ENCODE data around the gene C1QTNF4. TPM values are rescaled to one million over a fixed set of nuclear protein-coding genes. Genes with fewer than 3 reads are reported as not detected.

C1QTNF4 gene
- polyA plus RNA-seq, 3 donors: 6.8 to 14.3 (median 11.8) TPM

GRCh38 chr11:47603295-47603694 is 9.1 kb upstream of the C1QTNF4 start:
- no peak for DNase-seq

- DNase-seq: no peak
Observed at GRCh38 chr11:47599902-47600301, 5.7 kb upstream of the C1QTNF4 start.

- no peak for DNase-seq
Observed at GRCh38 chr11:47595967-47596366, 1.8 kb upstream of the C1QTNF4 start.

- DNase-seq: no peak
Observed at GRCh38 chr11:47595029-47595428, 818 bp upstream of the C1QTNF4 start.

GRCh38 chr11:47593492-47593933 is 698 bp downstream of the C1QTNF4 start:
- no peak for DNase-seq

GRCh38 chr11:47592970-47593369 is 1.2 kb downstream of the C1QTNF4 start:
- no peak for DNase-seq

GRCh38 chr11:47592251-47592650 is 2.0 kb downstream of the C1QTNF4 start:
- DNase-seq: no peak

GRCh38 chr11:47591764-47592163 is 2.4 kb downstream of the C1QTNF4 start:
- peak; percentile 50 for DNase-seq

- no peak for DNase-seq
Observed at GRCh38 chr11:47589977-47590861, 4.0 kb downstream of the C1QTNF4 start.

- no peak for DNase-seq
Observed at GRCh38 chr11:47589584-47589976, 4.6 kb downstream of the C1QTNF4 start.

- no peak for DNase-seq
Observed at GRCh38 chr11:47589118-47589517, 5.1 kb downstream of the C1QTNF4 start.

- no peak for DNase-seq
Observed at GRCh38 chr11:47587723-47588326, 6.4 kb downstream of the C1QTNF4 start.

- no peak for DNase-seq
Observed at GRCh38 chr11:47587039-47587716, 7.0 kb downstream of the C1QTNF4 start.

GRCh38 chr11:47586098-47586855 is 7.9 kb downstream of the C1QTNF4 start, which contains the start of gene FAM180B:
Gene FAM180B (plus strand): TSS chr11:47586678. CDS start chr11:47586769, 91 bp downstream.
- no peak for DNase-seq

- DNase-seq: no peak
Observed at GRCh38 chr11:47583844-47584243, 10.4 kb downstream of the C1QTNF4 start.

GRCh38 chr11:47578524-47579494 is 15.4 kb downstream of the C1QTNF4 start, which contains the start of the genes KBTBD4 and NDUFS3:
Gene KBTBD4 (minus strand): TSS chr11:47578970. CDS start chr11:47578951, 19 bp downstream.
Gene NDUFS3 (plus strand): TSS chr11:47579074. CDS start chr11:47579092, 18 bp downstream.
- DNase-seq: peak; percentile 95

- DNase-seq: no peak
Observed at GRCh38 chr11:47577460-47578041, 16.7 kb downstream of the C1QTNF4 start.

- no peak for DNase-seq
Observed at GRCh38 chr11:47573321-47573720, 20.9 kb downstream of the C1QTNF4 start.

GRCh38 chr11:47572715-47573255 is 21.4 kb downstream of the C1QTNF4 start:
- DNase-seq: no peak

GRCh38 chr11:47571895-47572294 is 22.3 kb downstream of the C1QTNF4 start:
- DNase-seq: no peak
